B cell (primary cell): ENCODE results near the gene COL5A3.

Experiments used
- EZH2 ChIP-seq: IDR thresholded peaks from 2 replicates; pipeline ENCODE4 v1.6.1; 2012; ENCODE audit warnings: borderline replicate concordance, low read depth, mild to moderate bottlenecking, moderate library complexity, low read length; ENCODE audit not compliant: insufficient read depth, poor library complexity, severe bottlenecking
- TF ChIP-seq, protein P1 (sequence below): fragments of 200-600 bp; IDR thresholded peaks from one replicate; pipeline ENCODE4 v1.8.0; 2022; ENCODE audit warnings: antibody characterized with exemption, mild to moderate bottlenecking

DNA sequence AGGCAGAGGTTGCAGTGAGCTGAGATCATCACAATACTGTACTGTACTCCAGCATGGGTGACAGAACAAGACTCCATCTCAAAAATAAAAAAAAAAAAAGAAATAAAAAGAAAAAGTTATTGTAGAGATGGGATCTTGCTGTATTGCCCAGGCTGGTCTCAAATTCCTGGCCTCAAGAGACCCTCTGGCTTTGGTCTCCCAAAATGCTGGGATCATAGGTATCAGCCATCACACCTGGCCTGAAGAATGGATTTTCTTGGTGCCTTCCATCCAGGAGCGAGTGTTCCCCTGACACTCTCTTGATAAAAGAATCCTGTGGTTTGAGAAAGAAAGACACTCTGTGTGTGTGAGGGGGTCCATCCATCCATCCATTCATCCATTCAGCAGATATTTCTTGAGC lies 78.7 kb downstream of the COL5A3 start:
- no peak for TF ChIP-seq EZH2
- TF ChIP-seq, protein P1, sequence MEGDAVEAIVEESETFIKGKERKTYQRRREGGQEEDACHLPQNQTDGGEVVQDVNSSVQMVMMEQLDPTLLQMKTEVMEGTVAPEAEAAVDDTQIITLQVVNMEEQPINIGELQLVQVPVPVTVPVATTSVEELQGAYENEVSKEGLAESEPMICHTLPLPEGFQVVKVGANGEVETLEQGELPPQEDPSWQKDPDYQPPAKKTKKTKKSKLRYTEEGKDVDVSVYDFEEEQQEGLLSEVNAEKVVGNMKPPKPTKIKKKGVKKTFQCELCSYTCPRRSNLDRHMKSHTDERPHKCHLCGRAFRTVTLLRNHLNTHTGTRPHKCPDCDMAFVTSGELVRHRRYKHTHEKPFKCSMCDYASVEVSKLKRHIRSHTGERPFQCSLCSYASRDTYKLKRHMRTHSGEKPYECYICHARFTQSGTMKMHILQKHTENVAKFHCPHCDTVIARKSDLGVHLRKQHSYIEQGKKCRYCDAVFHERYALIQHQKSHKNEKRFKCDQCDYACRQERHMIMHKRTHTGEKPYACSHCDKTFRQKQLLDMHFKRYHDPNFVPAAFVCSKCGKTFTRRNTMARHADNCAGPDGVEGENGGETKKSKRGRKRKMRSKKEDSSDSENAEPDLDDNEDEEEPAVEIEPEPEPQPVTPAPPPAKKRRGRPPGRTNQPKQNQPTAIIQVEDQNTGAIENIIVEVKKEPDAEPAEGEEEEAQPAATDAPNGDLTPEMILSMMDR, result no peak
